Activated CD4-positive, alpha-beta T cell treated with anti-CD3 and anti-CD28 coated beads, Interleukin-2, amount 50 U/mL, for 4 hours (primary cell): Measurements from ENCODE around the gene NUDT5.

Experiments used
- DNase-seq, 2 experiments: peaks; one replicate each; pipeline ENCODE4 v3.0.0-alpha.2; 2020

Gene NUDT5

GRCh38 chr10:12162927-12163326 is 32.8 kb downstream of the NUDT5 start:
- DNase-seq: no peak

GRCh38 chr10:12160664-12161063 is 35.0 kb downstream of the NUDT5 start:
- no peak for DNase-seq

DNA sequence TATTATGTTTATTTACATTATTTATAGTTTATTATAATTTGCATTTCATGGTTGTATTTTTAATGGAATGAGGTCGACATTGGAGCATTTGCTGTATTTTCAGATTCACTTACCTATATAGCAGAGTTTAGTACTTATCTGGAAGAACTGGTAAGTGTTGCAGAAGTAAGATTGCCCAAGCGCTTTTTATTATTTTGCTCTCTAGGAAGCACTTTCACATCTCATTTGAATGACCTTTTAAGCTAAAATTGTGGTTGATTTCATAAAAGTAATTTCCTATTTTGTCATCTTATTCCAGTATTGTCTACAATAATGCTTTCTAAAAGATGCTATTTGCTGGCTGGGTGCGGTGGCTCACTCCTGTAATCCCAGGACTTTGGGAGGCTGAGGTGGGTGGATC is 37.6 kb downstream of the NUDT5 start:
- no peak for DNase-seq

GRCh38 chr10:12156367-12157123 is 39.1 kb downstream of the NUDT5 start:
- DNase-seq: no peak

- no peak for DNase-seq
Observed at GRCh38 chr10:12154516-12154915, 41.2 kb downstream of the NUDT5 start.

- DNase-seq: no peak
Observed at GRCh38 chr10:12150163-12150562, 45.5 kb downstream of the NUDT5 start.

- DNase-seq: no peak
Observed at GRCh38 chr10:12144538-12144937, 51.2 kb downstream of the NUDT5 start.

DNA sequence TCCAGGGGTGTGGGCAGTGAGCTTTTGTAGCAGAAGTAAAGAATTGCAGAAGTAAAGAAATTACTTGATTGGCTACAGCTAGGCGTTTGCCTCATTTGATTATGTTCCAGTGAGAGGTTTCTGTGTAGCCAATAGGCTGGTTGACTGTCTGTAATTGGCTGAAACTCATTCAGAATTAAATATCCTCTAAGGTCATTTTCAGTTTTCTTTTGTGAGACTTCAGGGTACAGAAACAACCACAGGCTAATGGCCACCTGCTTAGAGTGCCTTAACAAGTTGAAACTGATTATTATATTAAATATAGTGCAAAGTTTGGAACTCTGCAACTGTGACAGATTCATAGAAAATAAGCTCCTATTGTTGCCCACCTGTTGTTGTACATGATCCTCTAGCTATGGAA is 55.7 kb downstream of the NUDT5 start:
- DNase-seq: no peak

DNA sequence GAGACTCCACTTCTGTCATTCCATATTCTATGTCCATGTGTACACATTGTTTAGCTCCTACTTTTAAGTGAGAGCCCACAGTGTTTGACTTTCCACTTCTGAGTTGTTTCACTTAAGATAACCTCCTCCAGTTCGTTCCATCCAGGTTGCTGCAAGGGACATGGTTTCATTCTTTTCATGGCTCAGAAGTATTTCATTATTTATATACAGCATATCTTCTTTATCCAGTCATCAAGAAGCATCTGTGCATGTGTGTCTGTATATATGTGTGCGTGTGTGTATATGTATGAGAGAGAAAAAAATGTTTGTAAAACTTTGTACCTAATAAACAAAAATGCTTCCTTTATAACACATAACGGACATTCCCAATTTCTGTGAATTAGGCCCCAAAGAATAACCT is 60.1 kb downstream of the NUDT5 start:
- no peak for DNase-seq

GRCh38 chr10:12130237-12130872 is 65.3 kb downstream of the NUDT5 start:
- peak in 1 of 2 experiments; percentile 13 for DNase-seq

- peak; percentile 94 to 95 for DNase-seq
Observed at GRCh38 chr10:12129222-12130111, 66.2 kb downstream of the NUDT5 start, which contains the start of gene SEC61A2. Gene SEC61A2, plus strand, starts transcription at chr10:12129677. Its CDS starts 111 bp downstream, at chr10:12129788.

DNA sequence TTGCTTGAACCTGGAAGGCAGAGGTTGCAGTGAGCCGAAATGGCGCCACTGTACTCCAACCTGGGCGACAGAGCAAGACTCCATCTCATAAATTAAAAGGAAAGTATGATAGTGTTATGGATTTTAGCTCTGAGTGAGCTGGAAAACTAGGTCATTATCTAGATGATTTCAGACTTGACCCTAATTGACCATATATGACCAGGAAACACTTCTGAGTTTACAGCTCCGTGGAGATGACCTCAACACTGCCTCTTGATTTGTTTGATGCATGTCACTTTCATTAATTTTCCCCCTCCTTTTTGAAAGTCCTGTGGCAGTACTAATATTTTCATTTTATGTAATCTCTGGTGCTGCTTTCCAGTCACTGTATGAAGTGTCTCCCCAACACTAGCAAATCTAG is 74.0 kb downstream of the NUDT5 start:
- no peak for DNase-seq
